HepG2 (cell line): ENCODE results near the gene KCTD16. TPM values are rescaled to one million over a fixed set of nuclear protein-coding genes. Genes with fewer than 3 reads are reported as not detected.

Experiments used
- ATAC-seq: fragments of 200-7000 bp; cut with Tn5 transposase; 3 replicates; pipeline ENCODE4 v1.9.1; 2020; ENCODE audit warnings: mild to moderate bottlenecking, moderate library complexity
- BruUV-seq: library from RNA; stranded (reverse); fragments of 400-500 nt; replicated peaks from 2 replicates; lab custom pipeline; 2021; lab: Mats Ljungman, UMichigan
- CTCF ChIA-PET: fragments of 300-600 bp; formaldehyde crosslinking; extraction: SDS; loops from one replicate; lab custom pipeline; 2021; ENCODE audit warnings: low total read pairs, inconsistent platforms, low intra/inter-chr PET ratio; lab: Yijun Ruan, JAX
- POLR2A ChIA-PET: fragments of 350-600 bp; sonication (Branson Sonifier 250); formaldehyde crosslinking; loops from one replicate; lab custom pipeline; 2020; ENCODE audit warnings: antibody characterized with exemption, inconsistent platforms; lab: Yijun Ruan, JAX
- DNase-seq: peaks from one replicate; pipeline ENCODE4 v3.0.0-alpha.2; 2015; ENCODE audit warnings: low spot score
- FAIRE-seq: peaks from 3 replicates; lab custom pipeline; 2011; peaks lifted over from hg19 to GRCh38; lab: Jason Lieb, UNC
- H2AFZ ChIP-seq: one replicate; pipeline ENCODE4 v1.6.1; 2011; ENCODE audit warnings: low read length, inconsistent platforms
- H3K27ac ChIP-seq: fragments of 300-600 bp; 3 replicates; pipeline ENCODE4 v1.8.0; 2011; ENCODE audit warnings: mixed run types, mild to moderate bottlenecking, mixed read lengths, low read length, inconsistent platforms; ENCODE audit not compliant: insufficient read depth; ENCODE audit errors: extremely low read length
- H3K27me3 ChIP-seq, 2 experiments: fragments of 200-600 bp in 1 of 2; 2 replicates in 1 of 2; 3 replicates in 1 of 2; pipeline versions ENCODE4 v1.6.0 to v1.8.0; 2011; ENCODE audit warnings: low read length in 2 of 2, mild to moderate bottlenecking in 2 of 2, moderate library complexity in 2 of 2, inconsistent platforms in 1 of 2; ENCODE audit not compliant: insufficient read depth in 2 of 2, control insufficient read depth in 1 of 2
- H3K36me3 ChIP-seq, 2 experiments: fragments of 200-600 bp in 1 of 2; replicated peaks in 1 of 2; 2 replicates in 1 of 2; 3 replicates in 1 of 2; pipeline versions ENCODE4 v1.5.1 to v1.8.0; 2011; ENCODE audit warnings: low read length in 2 of 2, inconsistent platforms in 1 of 2; ENCODE audit not compliant: insufficient read depth in 2 of 2, control insufficient read depth in 1 of 2
- H3K4me1 ChIP-seq: 2 replicates; pipeline ENCODE4 v1.5.1; 2012; ENCODE audit warnings: low read length, inconsistent platforms; ENCODE audit not compliant: insufficient read depth
- H3K4me2 ChIP-seq: 2 replicates; pipeline ENCODE4 v1.6.0; 2011; ENCODE audit warnings: low read depth, low read length, inconsistent platforms
- H3K4me3 ChIP-seq, 3 experiments: fragments of 200-600 bp in 1 of 3; sonication (generic), shearing (Covaris generic) in 1 of 3; replicated peaks in 1 of 3; 2 replicates each; pipeline ENCODE4 v1.5.1; 2011 to 2016; ENCODE audit warnings: low read length in 3 of 3, inconsistent platforms in 2 of 3, low read depth in 2 of 3, mild to moderate bottlenecking in 2 of 3, control low read depth in 1 of 3, mixed read lengths in 1 of 3; ENCODE audit not compliant: insufficient read depth in 1 of 3
- H3K79me2 ChIP-seq: one replicate; pipeline ENCODE4 v1.6.1; 2011; ENCODE audit warnings: low read length, inconsistent platforms; ENCODE audit not compliant: insufficient read depth
- H3K9ac ChIP-seq: 2 replicates; pipeline ENCODE4 v1.6.0; 2011; ENCODE audit warnings: mild to moderate bottlenecking, low read depth, low read length, inconsistent platforms; ENCODE audit not compliant: insufficient read depth
- H3K9me3 ChIP-seq: 2 replicates; pipeline ENCODE4 v1.5.1; 2012; ENCODE audit warnings: mild to moderate bottlenecking, low read length
- H4K20me1 ChIP-seq: 2 replicates; pipeline ENCODE4 v1.6.0; 2011; ENCODE audit warnings: inconsistent platforms, mild to moderate bottlenecking, low read length, moderate library complexity; ENCODE audit not compliant: insufficient read depth
- JUNB ChIP-seq: sonication (generic); formaldehyde crosslinking; IDR thresholded peaks from 2 replicates; pipeline ENCODE4 v1.8.0; 2022; ENCODE audit warnings: missing genetic modification reagents, mild to moderate bottlenecking, borderline replicate concordance
- KDM5A ChIP-seq: fragments of 200-600 bp; sonication (generic); IDR thresholded peaks from 2 replicates; pipeline ENCODE4 v1.7.0; 2018; ENCODE audit warnings: antibody characterized with exemption, mild to moderate bottlenecking, low read length, borderline replicate concordance
- SP4 ChIP-seq: sonication (generic); formaldehyde crosslinking; IDR thresholded peaks from 2 replicates; pipeline ENCODE4 v1.8.1; 2023; ENCODE audit warnings: mild to moderate bottlenecking, missing genetic modification reagents
- WGBS: methylation state at CpG from one replicate; pipeline ENCODE4 v1.1.6; 2017; ENCODE audit warnings: low lambda C conversion rate; 5-methylcytosine and 5-hydroxymethylcytosine counted together
- in situ Hi-C: cut with HindIII; loops from 2 replicates; pipeline ENCODE4 v1.10.0; 2017; ENCODE audit warnings: low pct_unique_long_range_greater_than_20kb; ENCODE audit not compliant: extremely low pct_ligation_motif_present
- intact Hi-C: fragments of 100-400 bp; cut with micrococcal nuclease; formaldehyde crosslinking; loops from one replicate; pipeline ENCODE4 v1.10.0; 2022; ENCODE audit not compliant: unreplicated experiment
- polyA plus RNA-seq, 8 experiments: library from polyadenylated mRNA; depleted of rRNA in 3 of 8; stranded (reverse) in 7 of 8; unstranded in 1 of 8; fragments of >200 nt; fragmentation: Illumina TruSeq in 4 of 8; extraction: Trizol in 4 of 8; gene quantifications; 2 replicates each; pipeline versions ENCODE4 v1.2.1 to v1.2.3, GENCODE V29; 2011 to 2016; ENCODE audit warnings: low read depth in 4 of 8, missing spikeins in 1 of 8, mixed read lengths in 1 of 8; ENCODE audit not compliant: insufficient read depth in 1 of 8
- total RNA-seq, 5 experiments: library from RNA; depleted of rRNA; stranded (reverse); fragments of >200 nt; fragmentation: Illumina TruSeq; extraction: Trizol; gene quantifications; 2 replicates each; pipeline ENCODE4 v1.2.3, GENCODE V29; 2016; ENCODE audit warnings: low read depth in 1 of 5
- TF ChIP-seq, protein P1 (sequence below): sonication (generic); formaldehyde crosslinking; IDR thresholded peaks from 2 replicates; pipeline ENCODE4 v1.8.0; 2022; ENCODE audit warnings: mild to moderate bottlenecking, missing genetic modification reagents, moderate library complexity

KCTD16 gene
- total and polyA plus RNA-seq, 2 of the 13 experiments (the other 11 are each of a cell fraction or from before 2014, with no cell fraction given): 0.02 to 0.09 TPM

DNA sequence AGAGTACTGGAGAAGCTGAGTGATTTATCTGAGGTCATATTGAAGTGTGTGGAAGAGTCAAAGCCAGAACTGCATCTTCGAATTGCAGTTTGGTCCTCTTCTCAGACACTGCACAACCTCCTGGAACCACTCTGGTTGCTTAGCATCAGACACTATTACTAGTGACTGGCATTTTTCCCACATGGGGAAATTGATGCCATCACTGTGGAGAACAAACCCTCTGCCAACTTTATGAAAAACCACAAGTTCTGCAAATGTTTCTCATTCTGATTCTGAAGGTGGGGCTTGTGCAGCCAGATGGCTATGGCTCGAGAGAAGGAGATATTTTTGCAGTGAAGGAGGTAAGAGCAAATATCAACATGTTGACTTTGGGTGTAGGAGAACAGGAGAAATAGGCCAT lies 67.2 kb downstream of the KCTD16 start:
- DNase-seq (no peak), FAIRE-seq (no peak), ATAC-seq (no peak)
- no peak for TF ChIP-seq JUNB
- no TSS peak for BruUV-seq
- Histone ChIP-seq H3K27ac (no peak overlapping the region), H3K79me2 (no peaks in the 10 kb centered on the region), H3K4me1 (no peaks in the 10 kb centered on the region), H4K20me1 (no peaks in the 10 kb centered on the region), H3K9ac (no peak overlapping the region), H3K27me3 (no peaks in the 10 kb centered on the region), H3K4me3 (no peak overlapping the region), H3K4me2 (no peak overlapping the region), H3K9me3 (no peaks in the 10 kb centered on the region), H3K36me3 (no peaks in the 10 kb centered on the region), H2AFZ (no peak overlapping the region)
- CTCF ChIA-PET: no interaction called here
- POLR2A ChIA-PET: no interaction called here
- in situ Hi-C loops (no loop called here), intact Hi-C loops (no loop called here)
- WGBS: 0% methylated on average over 2 of the region's 2 CpGs

DNA sequence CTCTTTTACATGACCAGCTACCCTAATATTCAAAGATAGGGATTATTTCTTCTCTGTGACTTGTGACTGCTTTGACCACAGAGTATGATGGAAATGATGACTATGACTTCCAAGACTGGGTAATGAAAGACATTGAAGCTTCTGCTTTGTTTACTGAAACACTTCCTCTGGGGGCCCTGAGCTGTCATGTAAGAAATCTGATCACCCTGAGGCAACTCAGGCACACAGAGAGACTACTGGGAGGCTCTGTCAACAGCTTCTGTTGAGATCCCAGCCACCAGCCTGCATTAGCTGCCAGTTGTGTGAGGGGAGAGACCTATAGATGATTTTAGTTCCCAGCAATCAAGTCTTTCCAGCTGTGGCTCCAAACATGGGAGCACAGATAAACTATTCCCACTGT lies 76.5 kb downstream of the KCTD16 start:
- no TSS peak for BruUV-seq

More for the DNA sequence above, 76.5 kb downstream of the KCTD16 start:
- no peak overlapping the region for H3K27ac ChIP-seq
- no peaks in the 10 kb centered on the region for H3K36me3 ChIP-seq
- no peak for TF ChIP-seq KDM5A
- TF ChIP-seq, protein P1, sequence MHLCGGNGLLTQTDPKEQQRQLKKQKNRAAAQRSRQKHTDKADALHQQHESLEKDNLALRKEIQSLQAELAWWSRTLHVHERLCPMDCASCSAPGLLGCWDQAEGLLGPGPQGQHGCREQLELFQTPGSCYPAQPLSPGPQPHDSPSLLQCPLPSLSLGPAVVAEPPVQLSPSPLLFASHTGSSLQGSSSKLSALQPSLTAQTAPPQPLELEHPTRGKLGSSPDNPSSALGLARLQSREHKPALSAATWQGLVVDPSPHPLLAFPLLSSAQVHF (CRISPR knock-in tag): no peak
- no peak for TF ChIP-seq SP4 (CRISPR knock-in tag)
- H3K4me3 ChIP-seq: no peak overlapping the region
- no peak overlapping the region for H3K4me2 ChIP-seq
- H3K79me2 ChIP-seq: no peaks in the 10 kb centered on the region
- CTCF ChIA-PET: no interaction called here
- no peaks in the 10 kb centered on the region for H3K4me1 ChIP-seq
- no peaks in the 10 kb centered on the region; a peak in 1 of 5 replicates for H3K27me3 ChIP-seq
- no peak overlapping the region for H2AFZ ChIP-seq
- FAIRE-seq (no peak), ATAC-seq (no peak), DNase-seq (no peak)
- H4K20me1 ChIP-seq: no peaks in the 10 kb centered on the region
- in situ Hi-C loops (no loop called here), intact Hi-C loops (no loop called here)
- no peaks in the 10 kb centered on the region for H3K9me3 ChIP-seq
- H3K9ac ChIP-seq: no peak overlapping the region
- POLR2A ChIA-PET: no interaction called here
